Transverse colon (tissue), 4 donors: ENCODE measurements around the gene MRPL14. TPM values are rescaled to one million over a fixed set of nuclear protein-coding genes. Genes with fewer than 3 reads are reported as not detected.
A peak's percentile ranks its signal among the peaks of the same experiment; 100 is the strongest.

ENCODE experiments used
- DNase-seq: peaks from one replicate; pipeline ENCODE4 v3.0.0-alpha.2; 2019
- H3K27ac ChIP-seq, 4 donors: fragments of 200-600 bp; sonication (generic); 2 replicates each; pipeline ENCODE4 v1.5.1; 2016 to 2018; ENCODE audit warnings: inconsistent platforms in 4 of 4
- H3K27me3 ChIP-seq: fragments of 200-600 bp; sonication (generic); 2 replicates; pipeline ENCODE4 v1.5.1; 2017; ENCODE audit warnings: inconsistent platforms
- H3K36me3 ChIP-seq, 4 donors: fragments of 200-600 bp; sonication (generic); 2 replicates each; pipeline ENCODE4 v1.5.1; 2017 to 2019; ENCODE audit warnings: inconsistent platforms in 4 of 4
- H3K4me1 ChIP-seq, 4 donors: fragments of 200-600 bp; sonication (generic); 2 replicates each; pipeline ENCODE4 v1.5.1; 2017 to 2020; ENCODE audit warnings: inconsistent platforms in 4 of 4
- H3K4me3 ChIP-seq, 4 donors: fragments of 200-600 bp; sonication (generic); 1 replicate in 1 of 4; 2 replicates in 3 of 4; pipeline versions ENCODE4 v1.5.1 to v1.6.1; 2017 to 2019; ENCODE audit warnings: inconsistent platforms in 4 of 4
- H3K9me3 ChIP-seq, 2 donors: fragments of 200-600 bp; sonication (generic); 2 replicates each; pipeline ENCODE4 v1.5.1; 2017 to 2019; ENCODE audit warnings: inconsistent platforms in 2 of 2
- EP300 ChIP-seq: sonication (generic); formaldehyde crosslinking; IDR thresholded peaks from one replicate; pipeline ENCODE4 v1.6.1; 2017; ENCODE audit warnings: antibody characterized with exemption, low read depth
- POLR2A ChIP-seq: fragments of 450-650 bp; IDR thresholded peaks from one replicate; pipeline ENCODE4 v1.6.1; 2016; ENCODE audit warnings: antibody characterized with exemption, mild to moderate bottlenecking, moderate library complexity
- POLR2AphosphoS5 ChIP-seq, 3 donors: sonication (generic); formaldehyde crosslinking; IDR thresholded peaks; one replicate each; pipeline ENCODE4 v1.6.1; 2016; ENCODE audit warnings: antibody characterized with exemption in 3 of 3
- WGBS, 2 donors: methylation state at CpG; one replicate each; pipeline ENCODE4 v1.1.5; 2018; ENCODE audit warnings: low coverage in 1 of 2; 5-methylcytosine and 5-hydroxymethylcytosine counted together
- in situ Hi-C, 4 donors: fragments of 200-750 bp; cut with MboI; loops; one replicate each; pipeline versions ENCODE4 v1.15.0 to v1.15.1; 2017; ENCODE audit warnings: low sequenced_read_pairs in 3 of 4, low pct_ligation_motif_present in 1 of 4, low pct_unique_long_range_greater_than_20kb in 1 of 4
- intact Hi-C: fragments of 100-400 bp; cut with DNase I; formaldehyde crosslinking; loops from one replicate; pipeline ENCODE4 v1.15.1; 2023; ENCODE audit warnings: low total_unique reads
- total RNA-seq, 4 donors: library from RNA; depleted of rRNA; stranded (reverse); fragments of >200 nt; gene quantifications; one replicate each; pipeline ENCODE4 v1.1.0, GENCODE V29; 2016
- TF ChIP-seq, protein P1 (sequence below), 5 experiments: fragments of 200-600 bp in 3 of 5; fragments of 450-650 bp in 2 of 5; sonication (generic) in 3 of 5; IDR thresholded peaks; 1 replicate in 2 of 5; 2 replicates in 3 of 5; pipeline ENCODE4 v1.5.1; 2016 to 2017; ENCODE audit warnings: antibody characterized with exemption in 5 of 5, inconsistent platforms in 3 of 5, mild to moderate bottlenecking in 2 of 5, moderate library complexity in 1 of 5

The MRPL14 gene
- total RNA-seq, 4 donors from 2014 or later = 15.5 to 54.6 (median 45.9) TPM

DNA sequence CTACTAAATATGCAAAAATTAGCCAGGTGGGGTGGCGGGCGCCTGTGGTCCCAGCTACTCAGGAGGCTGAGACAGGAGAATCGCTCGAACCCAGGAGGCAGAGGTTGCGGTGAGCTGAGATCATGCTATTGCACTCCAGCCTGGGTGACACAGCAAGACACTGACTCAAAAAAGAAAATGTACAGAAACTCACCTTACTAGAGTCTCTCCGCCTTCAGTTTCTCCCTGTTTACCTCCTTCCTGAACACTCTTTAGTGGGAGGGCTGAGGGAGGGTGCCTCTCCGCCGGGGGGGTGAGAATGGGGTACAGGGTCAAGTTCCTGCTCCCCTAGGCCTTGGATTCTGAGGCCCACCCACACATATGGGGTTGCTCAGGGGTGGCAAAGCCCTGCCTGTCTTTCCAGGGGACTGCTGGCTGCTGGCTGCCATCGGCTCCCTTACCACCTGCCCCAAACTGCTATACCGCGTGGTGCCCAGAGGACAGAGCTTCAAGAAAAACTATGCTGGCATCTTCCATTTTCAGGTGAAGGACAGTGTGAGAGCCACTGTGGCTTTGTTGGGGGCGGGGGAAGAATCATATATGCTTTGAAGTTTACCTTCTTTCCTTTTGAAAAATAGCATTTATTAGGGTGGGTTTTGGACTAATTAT, 44.8 kb upstream of the MRPL14 start:
- H3K27me3 ChIP-seq = no peaks in the 10 kb centered on the region
- H3K9me3 ChIP-seq = no peaks in the 10 kb centered on the region
- TF ChIP-seq, protein P1, sequence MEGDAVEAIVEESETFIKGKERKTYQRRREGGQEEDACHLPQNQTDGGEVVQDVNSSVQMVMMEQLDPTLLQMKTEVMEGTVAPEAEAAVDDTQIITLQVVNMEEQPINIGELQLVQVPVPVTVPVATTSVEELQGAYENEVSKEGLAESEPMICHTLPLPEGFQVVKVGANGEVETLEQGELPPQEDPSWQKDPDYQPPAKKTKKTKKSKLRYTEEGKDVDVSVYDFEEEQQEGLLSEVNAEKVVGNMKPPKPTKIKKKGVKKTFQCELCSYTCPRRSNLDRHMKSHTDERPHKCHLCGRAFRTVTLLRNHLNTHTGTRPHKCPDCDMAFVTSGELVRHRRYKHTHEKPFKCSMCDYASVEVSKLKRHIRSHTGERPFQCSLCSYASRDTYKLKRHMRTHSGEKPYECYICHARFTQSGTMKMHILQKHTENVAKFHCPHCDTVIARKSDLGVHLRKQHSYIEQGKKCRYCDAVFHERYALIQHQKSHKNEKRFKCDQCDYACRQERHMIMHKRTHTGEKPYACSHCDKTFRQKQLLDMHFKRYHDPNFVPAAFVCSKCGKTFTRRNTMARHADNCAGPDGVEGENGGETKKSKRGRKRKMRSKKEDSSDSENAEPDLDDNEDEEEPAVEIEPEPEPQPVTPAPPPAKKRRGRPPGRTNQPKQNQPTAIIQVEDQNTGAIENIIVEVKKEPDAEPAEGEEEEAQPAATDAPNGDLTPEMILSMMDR (IDR thresholded peaks at IDR 0.05) = no peak
- TF ChIP-seq EP300 (no peak), POLR2AphosphoS5 (IDR thresholded peaks at IDR 0.05) (no peak), POLR2A (no peak)
- DNase-seq = no peak
- H3K4me1 ChIP-seq = peaks cover 3 to 20% (median 10%) of the 10 kb centered on the region in 4 donors
- 75 to 76% methylated on average over 9 to 12 of the region's 12 CpGs for WGBS, 2 donors
- intact Hi-C loops (loop anchor here (5.0 kb wide), 1 partner anchor 65 kb away; no protein-coding TSS in a partner anchor), in situ Hi-C loops (loop anchor here in 2 of 4 donors (10.0 to 25.0 kb wide), 2 partner anchors 63 to 165 kb away; partner anchors contain the start of gene SPATS1 (in 2 of the 2))
- no peak overlapping the region for H3K4me3 ChIP-seq
- H3K36me3 ChIP-seq = no peaks in the 10 kb centered on the region
- H3K27ac ChIP-seq = no peak overlapping the region

DNA sequence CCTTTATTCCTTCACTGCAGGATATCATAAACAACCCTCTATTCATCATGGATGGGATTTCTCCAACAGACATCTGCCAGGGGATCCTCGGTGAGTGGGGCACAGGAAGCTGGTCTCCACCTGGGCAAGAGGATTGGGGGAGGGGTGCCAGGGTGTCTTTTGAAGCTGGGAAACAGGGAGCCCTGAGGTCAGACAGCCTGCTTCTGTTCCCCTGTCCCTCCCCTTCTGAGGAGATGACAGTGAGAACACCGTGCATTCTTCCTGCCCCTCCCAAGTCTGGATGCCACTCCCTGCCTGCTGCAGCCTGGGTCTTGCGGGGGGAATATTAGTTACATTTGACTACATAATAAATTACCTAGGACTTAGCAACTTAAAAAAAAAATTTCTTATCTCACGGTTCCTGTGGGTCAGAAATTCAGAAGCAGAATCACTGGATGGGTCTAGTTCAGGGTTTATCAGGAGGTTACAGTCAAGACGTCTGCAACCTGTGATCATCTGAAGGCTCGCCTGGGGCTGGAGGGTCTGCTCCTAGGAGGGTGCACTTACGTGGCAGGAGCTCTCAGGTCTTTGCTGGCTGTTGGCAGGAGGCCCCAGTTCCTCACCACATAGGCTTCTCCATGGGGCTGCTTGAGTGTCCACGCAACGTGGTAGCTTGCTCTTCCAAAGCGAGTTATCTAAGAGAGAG, 42.8 kb upstream of the MRPL14 start:
- WGBS, 2 donors = 51 to 71% methylated on average over 5 to 10 of the region's 10 CpGs
- Histone ChIP-seq H3K27me3 (no peaks in the 10 kb centered on the region), H3K4me3 (no peak overlapping the region), H3K4me1 (peaks cover 3 to 20% (median 10%) of the 10 kb centered on the region in 4 donors), H3K27ac (no peak overlapping the region), H3K9me3 (no peaks in the 10 kb centered on the region), H3K36me3 (no peaks in the 10 kb centered on the region)
- in situ Hi-C loops = loop anchor here in 2 of 4 donors (10.0 to 25.0 kb wide), 2 partner anchors 65 to 167 kb away; partner anchors contain the start of gene SPATS1 (in 2 of the 2)
- peak; percentile 34 for DNase-seq
- intact Hi-C loops = loop anchor here (5.0 kb wide), 1 partner anchor 67 kb away; no protein-coding TSS in a partner anchor
- TF ChIP-seq POLR2A = no peak
- TF ChIP-seq, protein P1 (IDR thresholded peaks at IDR 0.05) = no peak
- TF ChIP-seq POLR2AphosphoS5 (IDR thresholded peaks at IDR 0.05) = no peak
- no peak for TF ChIP-seq EP300

DNA sequence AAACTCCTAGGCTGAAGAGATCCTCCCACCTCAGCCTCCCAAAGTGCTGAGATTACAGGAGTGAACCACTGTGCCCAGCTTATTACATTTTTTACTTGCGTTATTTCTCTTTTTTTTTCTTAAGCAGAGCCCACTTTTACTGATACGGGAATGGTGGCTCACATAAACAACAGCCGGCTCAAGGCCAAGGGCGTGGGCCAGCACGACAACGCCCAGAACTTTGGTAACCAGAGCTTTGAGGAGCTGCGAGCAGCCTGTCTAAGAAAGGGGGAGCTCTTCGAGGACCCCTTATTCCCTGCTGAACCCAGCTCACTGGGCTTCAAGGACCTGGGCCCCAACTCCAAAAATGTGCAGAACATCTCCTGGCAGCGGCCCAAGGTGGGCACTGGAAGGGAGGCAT, 41.9 kb upstream of the MRPL14 start:
- Histone ChIP-seq H3K36me3 (no peaks in the 10 kb centered on the region), H3K4me3 (no peak overlapping the region), H3K27ac (no peak overlapping the region), H3K4me1 (peaks cover 3 to 20% (median 10%) of the 10 kb centered on the region in 4 donors), H3K9me3 (no peaks in the 10 kb centered on the region), H3K27me3 (no peaks in the 10 kb centered on the region)
- 37 to 53% methylated on average over 6 to 9 of the region's 9 CpGs for WGBS, 2 donors
- DNase-seq = peak; percentile 72
- in situ Hi-C loops (loop anchor here in 2 of 4 donors (10.0 to 25.0 kb wide), 2 partner anchors 66 to 168 kb away; partner anchors contain the start of gene SPATS1 (in 2 of the 2)), intact Hi-C loops (no loop called here)
- TF ChIP-seq, protein P1 (IDR thresholded peaks at IDR 0.05) = no peak
- no peak for TF ChIP-seq POLR2A
- TF ChIP-seq POLR2AphosphoS5 (IDR thresholded peaks at IDR 0.05) = no peak
- no peak for TF ChIP-seq EP300

DNA sequence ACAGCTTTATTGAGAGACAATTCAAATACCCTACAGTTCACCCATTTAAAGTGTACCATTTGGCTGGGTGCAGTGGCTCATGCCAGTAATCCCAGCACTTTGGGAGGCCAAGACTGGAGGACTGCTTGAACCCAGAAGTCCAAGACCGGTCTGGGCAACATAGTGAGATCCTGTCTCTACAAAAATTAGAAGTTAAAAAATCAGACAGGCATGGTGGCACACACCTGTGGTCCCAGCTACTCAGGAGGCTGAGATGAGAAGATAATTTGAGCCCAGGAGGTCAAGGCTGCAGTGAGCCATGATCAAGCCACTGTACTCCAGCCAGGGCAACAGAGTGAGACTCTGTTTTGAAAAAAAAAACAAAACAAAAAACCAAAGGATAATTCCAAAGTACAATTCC, 40.3 kb upstream of the MRPL14 start:
- intact Hi-C loops = no loop called here
- no peak for TF ChIP-seq POLR2AphosphoS5 (IDR thresholded peaks at IDR 0.05)
- TF ChIP-seq, protein P1 (IDR thresholded peaks at IDR 0.05) = no peak
- TF ChIP-seq EP300 = no peak
- DNase-seq = no peak
- Histone ChIP-seq H3K27me3 (no peaks in the 10 kb centered on the region), H3K4me3 (no peak overlapping the region), H3K4me1 (peaks cover 0 to 20% (median 10%) of the 10 kb centered on the region in 4 donors), H3K36me3 (no peaks in the 10 kb centered on the region), H3K9me3 (no peaks in the 10 kb centered on the region), H3K27ac (no peak overlapping the region)
- whole genome bisulfite sequencing, 2 donors = 96% methylated on average over 1 of the region's 1 CpG; no CpG with 5 or more reads in 1 of the 2 donors
- in situ Hi-C loops = loop anchor here in 2 of 4 donors (10.0 to 25.0 kb wide), 2 partner anchors 67 to 170 kb away; partner anchors contain the start of gene SPATS1 (in 2 of the 2)
